Thyroid gland (tissue), 4 donors: ENCODE measurements around the gene UBA6. TPM values are rescaled to one million over a fixed set of nuclear protein-coding genes. Genes with fewer than 3 reads are reported as not detected.

Source experiments
- DNase-seq, 2 donors: peaks; one replicate each; pipeline ENCODE4 v3.0.0-alpha.2; 2019
- H3K27ac ChIP-seq, 3 donors: fragments of 200-600 bp; sonication (generic); 1 replicate in 2 of 3; 2 replicates in 1 of 3; pipeline ENCODE4 v1.5.1; 2016 to 2019; ENCODE audit warnings: mild to moderate bottlenecking in 1 of 3, moderate library complexity in 1 of 3
- H3K27me3 ChIP-seq: fragments of 200-600 bp; sonication (generic); one replicate; pipeline ENCODE4 v1.5.1; 2019
- H3K36me3 ChIP-seq, 2 donors: fragments of 200-600 bp; sonication (generic); one replicate each; pipeline ENCODE4 v1.5.1; 2016 to 2019
- H3K4me1 ChIP-seq, 2 donors: fragments of 200-600 bp; sonication (generic); one replicate each; pipeline ENCODE4 v1.5.1; 2017 to 2019
- H3K4me3 ChIP-seq, 3 donors: fragments of 200-600 bp; sonication (generic); replicated peaks in 1 of 3; 1 replicate in 2 of 3; 2 replicates in 1 of 3; pipeline ENCODE4 v1.5.1; 2016; ENCODE audit warnings: mild to moderate bottlenecking in 1 of 3
- H3K9me3 ChIP-seq: fragments of 200-600 bp; sonication (generic); one replicate; pipeline ENCODE4 v1.5.1; 2017
- CTCF ChIP-seq, 6 experiments: fragments of 200-600 bp in 3 of 6; fragments of 450-650 bp in 3 of 6; sonication (generic) in 3 of 6; IDR thresholded peaks; one replicate each; pipeline ENCODE4 v1.5.1; 2016 to 2019; ENCODE audit warnings: antibody characterized with exemption in 6 of 6, mild to moderate bottlenecking in 2 of 6, inconsistent platforms in 1 of 6, moderate library complexity in 1 of 6
- POLR2A ChIP-seq, 2 donors: fragments of 450-650 bp; IDR thresholded peaks; one replicate each; pipeline ENCODE4 v1.6.1; 2017; ENCODE audit warnings: antibody characterized with exemption in 2 of 2, mild to moderate bottlenecking in 2 of 2, moderate library complexity in 1 of 2
- WGBS, 2 donors: methylation state at CpG; one replicate each; pipeline ENCODE4 v1.1.5; 2017; 5-methylcytosine and 5-hydroxymethylcytosine counted together
- intact Hi-C: fragments of 100-400 bp; cut with DNase I; formaldehyde crosslinking; loops from one replicate; pipeline ENCODE4 v1.15.1; 2023
- small RNA-seq: library from RNA; depleted of rRNA; stranded (forward); fragments of <200 nt; gene quantifications from one replicate; pipeline ENCODE3, GENCODE V24; 2016
- total RNA-seq, 4 donors: library from RNA; depleted of rRNA; stranded (reverse); fragments of >200 nt; gene quantifications; one replicate each; pipeline ENCODE4 v1.2.3, GENCODE V29; 2016

Gene UBA6
- total RNA-seq, 4 donors from 2014 or later, result 31.9 to 180 (median 97.5) TPM

GRCh38 chr4:67571975-67572374 lies 129.0 kb downstream of the UBA6 start:
- Histone ChIP-seq H3K4me1 (no peaks in the 10 kb centered on the region), H3K4me3 (no peak overlapping the region), H3K27me3 (no peaks in the 10 kb centered on the region), H3K27ac (no peak overlapping the region), H3K36me3 (no peaks in the 10 kb centered on the region), H3K9me3 (no peaks in the 10 kb centered on the region)
- 51 to 58% methylated on average over 1 of the region's 1 CpG for WGBS, 2 donors
- intact Hi-C loops, result no loop called here
- no peak for TF ChIP-seq POLR2A (IDR thresholded peaks at IDR 0.05)
- no peak for TF ChIP-seq CTCF (IDR thresholded peaks at IDR 0.05)
- DNase-seq, result no peak

- DNase-seq, result no peak
- Histone ChIP-seq H3K36me3 (no peaks in the 10 kb centered on the region), H3K4me3 (no peak overlapping the region), H3K9me3 (no peaks in the 10 kb centered on the region), H3K27me3 (no peaks in the 10 kb centered on the region), H3K4me1 (no peaks in the 10 kb centered on the region), H3K27ac (no peak overlapping the region)
- WGBS, 2 donors, result 90 to 100% methylated on average over 1 of the region's 1 CpG
- intact Hi-C loops, result no loop called here
- TF ChIP-seq POLR2A (IDR thresholded peaks at IDR 0.05) (no peak), CTCF (IDR thresholded peaks at IDR 0.05) (no peak)
Measured at GRCh38 chr4:67570537-67570936, 130.4 kb downstream of the UBA6 start.

- Histone ChIP-seq H3K9me3 (no peaks in the 10 kb centered on the region), H3K4me3 (no peak overlapping the region), H3K36me3 (no peaks in the 10 kb centered on the region), H3K4me1 (no peaks in the 10 kb centered on the region), H3K27ac (no peak overlapping the region), H3K27me3 (no peaks in the 10 kb centered on the region)
- WGBS, 2 donors, result 96 to 97% methylated on average over 2 of the region's 2 CpGs
- intact Hi-C loops, result no loop called here
- TF ChIP-seq CTCF (IDR thresholded peaks at IDR 0.05), result no peak
- TF ChIP-seq POLR2A (IDR thresholded peaks at IDR 0.05), result no peak
- no peak for DNase-seq
Measured at GRCh38 chr4:67568820-67569219, 132.1 kb downstream of the UBA6 start.

GRCh38 chr4:67566335-67566734 lies 134.6 kb downstream of the UBA6 start:
- TF ChIP-seq CTCF (IDR thresholded peaks at IDR 0.05) (no peak), POLR2A (IDR thresholded peaks at IDR 0.05) (no peak)
- no peaks in the 10 kb centered on the region for H3K9me3 ChIP-seq
- no peaks in the 10 kb centered on the region for H3K4me1 ChIP-seq
- WGBS, 2 donors, result 96 to 97% methylated on average over 3 of the region's 3 CpGs
- intact Hi-C loops, result no loop called here
- H3K27me3 ChIP-seq, result no peaks in the 10 kb centered on the region
- H3K27ac ChIP-seq, result no peak overlapping the region
- DNase-seq, result no peak
- H3K36me3 ChIP-seq, result no peaks in the 10 kb centered on the region
- no peak overlapping the region for H3K4me3 ChIP-seq

GRCh38 chr4:67565284-67565683 lies 135.7 kb downstream of the UBA6 start:
- intact Hi-C loops, result no loop called here
- DNase-seq, result no peak
- no peaks in the 10 kb centered on the region for H3K36me3 ChIP-seq
- H3K9me3 ChIP-seq, result no peaks in the 10 kb centered on the region
- no peaks in the 10 kb centered on the region for H3K4me1 ChIP-seq
- no peaks in the 10 kb centered on the region for H3K27me3 ChIP-seq
- no peak overlapping the region for H3K4me3 ChIP-seq
- no peak for TF ChIP-seq CTCF (IDR thresholded peaks at IDR 0.05)
- TF ChIP-seq POLR2A (IDR thresholded peaks at IDR 0.05), result no peak
- no peak overlapping the region for H3K27ac ChIP-seq

Small RNAs within 50 kb of the gene (small RNA-seq; reads per million reads assigned to genes)
- gene AC096720.1 (not detected), gene RF00091 (not detected)

Other genes starting within 250 kb of the UBA6 start
- 10 to 100 TPM; 33.2 to 49.4 (median 38.5) TPM for gene CENPC, start 155.7 kb downstream of the UBA6 start, total RNA-seq
- not detected for gene STAP1, start 142.4 kb downstream of the UBA6 start, total RNA-seq
- gene GNRHR, start 53.2 kb upstream of the UBA6 start, total RNA-seq, result not detected
- gene TMPRSS11D, start 182.8 kb upstream of the UBA6 start, total RNA-seq, result not detected